ENCODE measurements around the gene ZNF618. TPM values are rescaled to one million over a fixed set of nuclear protein-coding genes. Genes with fewer than 3 reads are reported as not detected.
"Not testable (repeated sequence)": the region's sequence is repeated elsewhere in the genome, so short reads cannot be mapped to it uniquely, and the experiment has no call there.

The ZNF618 gene
- total RNA-seq, 1 donor from 2014 or later = 7.4 TPM

GRCh38 chr9:114038724-114039313, 162.7 kb downstream of the ZNF618 start:
- no peaks in the 10 kb centered on the region for H3K9me3 ChIP-seq
- peak in 1 of 2 donors; percentile 58 for DNase-seq (ENCODE audit: extremely low spot score in 2 of 2)
- intact Hi-C loops (cut with DNase I) = no loop called here
- no peak overlapping the region for H3K27ac ChIP-seq
- no peaks in the 10 kb centered on the region for H3K4me1 ChIP-seq
- H3K36me3 ChIP-seq = peaks cover 0 to 23% of the 10 kb centered on the region in 2 donors
- no peak for TF ChIP-seq POLR2A (IDR thresholded peaks at IDR 0.05)
- TF ChIP-seq, protein P1, sequence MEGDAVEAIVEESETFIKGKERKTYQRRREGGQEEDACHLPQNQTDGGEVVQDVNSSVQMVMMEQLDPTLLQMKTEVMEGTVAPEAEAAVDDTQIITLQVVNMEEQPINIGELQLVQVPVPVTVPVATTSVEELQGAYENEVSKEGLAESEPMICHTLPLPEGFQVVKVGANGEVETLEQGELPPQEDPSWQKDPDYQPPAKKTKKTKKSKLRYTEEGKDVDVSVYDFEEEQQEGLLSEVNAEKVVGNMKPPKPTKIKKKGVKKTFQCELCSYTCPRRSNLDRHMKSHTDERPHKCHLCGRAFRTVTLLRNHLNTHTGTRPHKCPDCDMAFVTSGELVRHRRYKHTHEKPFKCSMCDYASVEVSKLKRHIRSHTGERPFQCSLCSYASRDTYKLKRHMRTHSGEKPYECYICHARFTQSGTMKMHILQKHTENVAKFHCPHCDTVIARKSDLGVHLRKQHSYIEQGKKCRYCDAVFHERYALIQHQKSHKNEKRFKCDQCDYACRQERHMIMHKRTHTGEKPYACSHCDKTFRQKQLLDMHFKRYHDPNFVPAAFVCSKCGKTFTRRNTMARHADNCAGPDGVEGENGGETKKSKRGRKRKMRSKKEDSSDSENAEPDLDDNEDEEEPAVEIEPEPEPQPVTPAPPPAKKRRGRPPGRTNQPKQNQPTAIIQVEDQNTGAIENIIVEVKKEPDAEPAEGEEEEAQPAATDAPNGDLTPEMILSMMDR (IDR thresholded peaks at IDR 0.05) = no peak
- no peaks in the 10 kb centered on the region for H3K27me3 ChIP-seq
- H3K4me3 ChIP-seq = no peak overlapping the region

- TF ChIP-seq, protein P1 (IDR thresholded peaks at IDR 0.05) = no peak
- Histone ChIP-seq H3K9me3 (no peaks in the 10 kb centered on the region), H3K27ac (no peak overlapping the region), H3K27me3 (no peaks in the 10 kb centered on the region), H3K4me3 (no peak overlapping the region), H3K36me3 (peaks cover 0 to 23% of the 10 kb centered on the region in 2 donors), H3K4me1 (no peaks in the 10 kb centered on the region)
- intact Hi-C loops (cut with DNase I) = no loop called here
- peak in 1 of 2 donors; percentile 29 for DNase-seq (ENCODE audit: extremely low spot score in 2 of 2)
Measured at GRCh38 chr9:114039484-114039883, 163.4 kb downstream of the ZNF618 start.

DNA sequence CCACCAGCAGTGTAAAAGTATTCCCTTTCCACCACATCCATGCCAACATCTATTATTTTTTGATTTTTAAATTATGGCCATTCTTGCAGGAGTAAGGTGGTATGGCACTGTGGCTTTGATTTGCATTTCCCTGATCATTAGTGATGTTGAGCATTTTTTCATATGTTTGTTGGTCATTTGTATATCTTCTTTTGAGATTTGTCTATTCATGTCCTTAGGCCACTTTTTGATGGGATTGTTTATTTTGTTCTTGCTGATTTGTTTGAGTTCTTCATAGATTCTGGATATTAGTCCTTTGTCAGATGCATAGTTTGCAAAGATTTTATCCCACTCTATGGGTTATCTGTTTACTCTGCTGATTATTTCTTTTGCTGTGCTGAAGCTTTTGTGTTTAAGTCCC, 167.6 kb downstream of the ZNF618 start:
- intact Hi-C loops (cut with DNase I); H3K27me3 ChIP-seq: not testable (repeated sequence)

GRCh38 chr9:114046237-114046755, 170.2 kb downstream of the ZNF618 start:
- no peaks in the 10 kb centered on the region for H3K9me3 ChIP-seq
- intact Hi-C loops (cut with DNase I) = no loop called here
- no peaks in the 10 kb centered on the region for H3K27me3 ChIP-seq
- H3K36me3 ChIP-seq = peaks cover 0 to 29% of the 10 kb centered on the region in 2 donors
- H3K27ac ChIP-seq = no peak overlapping the region
- DNase-seq (ENCODE audit: extremely low spot score in 2 of 2) = no peak
- no peaks in the 10 kb centered on the region for H3K4me1 ChIP-seq
- TF ChIP-seq POLR2A (IDR thresholded peaks at IDR 0.05) (no peak), POLR2AphosphoS5 (IDR thresholded peaks at IDR 0.05; ENCODE audit: insufficient read depth in 1 of 2, low read depth in 1 of 2) (no peak)
- TF ChIP-seq, protein P1 (IDR thresholded peaks at IDR 0.05) = no peak
- no peak overlapping the region for H3K4me3 ChIP-seq

More for the DNA sequence above, 167.6 kb downstream of the ZNF618 start:
- DNase-seq (ENCODE audit: extremely low spot score in 2 of 2); H3K4me1 ChIP-seq; H3K4me3 ChIP-seq; H3K36me3 ChIP-seq; H3K27ac ChIP-seq; H3K9me3 ChIP-seq: not testable (repeated sequence)

GRCh38 chr9:114046875-114047274, 170.8 kb downstream of the ZNF618 start:
- H3K36me3 ChIP-seq = peaks cover 0 to 29% of the 10 kb centered on the region in 2 donors
- no peak for DNase-seq (ENCODE audit: extremely low spot score in 2 of 2)
- H3K9me3 ChIP-seq = no peaks in the 10 kb centered on the region
- intact Hi-C loops (cut with DNase I) = no loop called here
- H3K4me3 ChIP-seq = no peak overlapping the region
- H3K4me1 ChIP-seq = no peaks in the 10 kb centered on the region
- H3K27me3 ChIP-seq = no peaks in the 10 kb centered on the region
- no peak for TF ChIP-seq POLR2A (IDR thresholded peaks at IDR 0.05)
- no peak for TF ChIP-seq POLR2AphosphoS5 (IDR thresholded peaks at IDR 0.05; ENCODE audit: insufficient read depth in 1 of 2, low read depth in 1 of 2)
- TF ChIP-seq, protein P1 (IDR thresholded peaks at IDR 0.05) = no peak
- no peak overlapping the region for H3K27ac ChIP-seq

All from vagina (tissue), 2 donors.